Neutrophil (primary cell): ENCODE results near the gene COL17A1.

ENCODE experiments used
- H3K27ac ChIP-seq: fragments of 200-600 bp; sonication (generic); 2 replicates; pipeline ENCODE4 v1.5.1; 2016; ENCODE audit warnings: mild to moderate bottlenecking, moderate library complexity
- H3K27me3 ChIP-seq: fragments of 200-600 bp; sonication (generic); 2 replicates; pipeline ENCODE4 v1.6.0; 2016; ENCODE audit warnings: mild to moderate bottlenecking
- H3K36me3 ChIP-seq: fragments of 200-600 bp; sonication (generic); 2 replicates; pipeline ENCODE4 v1.5.1; 2017
- H3K4me1 ChIP-seq, 2 experiments: fragments of 200-600 bp in 1 of 2; sonication (generic) in 1 of 2; 1 replicate in 1 of 2; 2 replicates in 1 of 2; pipeline versions ENCODE4 v1.5.1 to v1.6.1; 2013 to 2016; ENCODE audit warnings: low read depth in 1 of 2, low read length in 1 of 2, mild to moderate bottlenecking in 1 of 2, moderate library complexity in 1 of 2; ENCODE audit not compliant: control insufficient read depth in 1 of 2, insufficient read depth in 1 of 2
- H3K4me3 ChIP-seq, 2 experiments: fragments of 200-600 bp in 1 of 2; sonication (generic) in 1 of 2; 1 replicate in 1 of 2; 2 replicates in 1 of 2; pipeline ENCODE4 v1.5.1; 2013 to 2016; ENCODE audit warnings: low read depth in 1 of 2, low read length in 1 of 2, mild to moderate bottlenecking in 1 of 2, moderate library complexity in 1 of 2
- H3K9me3 ChIP-seq: fragments of 200-600 bp; sonication (generic); 2 replicates; pipeline ENCODE4 v1.5.1; 2016
- TF ChIP-seq, protein P1 (sequence below): fragments of 200-600 bp; sonication (generic); IDR thresholded peaks from 2 replicates; pipeline ENCODE4 v1.5.1; 2016; ENCODE audit warnings: antibody characterized with exemption

The COL17A1 gene

GRCh38 chr10:104065748-104066147 is 19.9 kb downstream of the COL17A1 start:
- H3K27ac ChIP-seq: no peak overlapping the region
- TF ChIP-seq, protein P1, sequence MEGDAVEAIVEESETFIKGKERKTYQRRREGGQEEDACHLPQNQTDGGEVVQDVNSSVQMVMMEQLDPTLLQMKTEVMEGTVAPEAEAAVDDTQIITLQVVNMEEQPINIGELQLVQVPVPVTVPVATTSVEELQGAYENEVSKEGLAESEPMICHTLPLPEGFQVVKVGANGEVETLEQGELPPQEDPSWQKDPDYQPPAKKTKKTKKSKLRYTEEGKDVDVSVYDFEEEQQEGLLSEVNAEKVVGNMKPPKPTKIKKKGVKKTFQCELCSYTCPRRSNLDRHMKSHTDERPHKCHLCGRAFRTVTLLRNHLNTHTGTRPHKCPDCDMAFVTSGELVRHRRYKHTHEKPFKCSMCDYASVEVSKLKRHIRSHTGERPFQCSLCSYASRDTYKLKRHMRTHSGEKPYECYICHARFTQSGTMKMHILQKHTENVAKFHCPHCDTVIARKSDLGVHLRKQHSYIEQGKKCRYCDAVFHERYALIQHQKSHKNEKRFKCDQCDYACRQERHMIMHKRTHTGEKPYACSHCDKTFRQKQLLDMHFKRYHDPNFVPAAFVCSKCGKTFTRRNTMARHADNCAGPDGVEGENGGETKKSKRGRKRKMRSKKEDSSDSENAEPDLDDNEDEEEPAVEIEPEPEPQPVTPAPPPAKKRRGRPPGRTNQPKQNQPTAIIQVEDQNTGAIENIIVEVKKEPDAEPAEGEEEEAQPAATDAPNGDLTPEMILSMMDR: no peak
- H3K36me3 ChIP-seq: no peaks in the 10 kb centered on the region
- no peaks in the 10 kb centered on the region for H3K27me3 ChIP-seq
- H3K4me1 ChIP-seq: no peaks in the 10 kb centered on the region
- H3K4me3 ChIP-seq: no peak overlapping the region
- H3K9me3 ChIP-seq: no peaks in the 10 kb centered on the region

DNA sequence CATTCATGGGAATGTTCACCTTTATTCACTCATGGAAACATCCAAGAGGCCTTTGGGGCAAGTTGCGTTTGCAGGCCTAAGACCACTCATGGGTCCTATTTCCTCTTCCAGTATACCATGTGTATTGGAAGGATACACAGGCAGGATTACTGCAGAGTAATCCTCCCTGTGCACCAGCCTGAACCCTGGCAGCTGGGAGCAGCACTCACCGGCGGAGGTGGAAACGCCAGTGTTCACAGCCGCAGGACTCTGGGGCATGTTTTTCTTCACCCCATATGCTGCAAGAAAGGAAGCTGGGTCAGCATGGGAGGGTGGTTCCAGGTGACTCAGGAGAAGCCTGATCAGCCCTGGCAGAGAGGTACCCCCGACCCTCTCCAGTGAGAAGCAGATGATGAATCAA is 24.5 kb downstream of the COL17A1 start:
- Histone ChIP-seq H3K27ac (no peak overlapping the region), H3K27me3 (no peaks in the 10 kb centered on the region), H3K4me3 (no peak overlapping the region), H3K36me3 (no peaks in the 10 kb centered on the region), H3K4me1 (peaks cover 6 to 13% of the 10 kb centered on the region in 2 experiments), H3K9me3 (no peaks in the 10 kb centered on the region)
- TF ChIP-seq, protein P1: no peak

- TF ChIP-seq, protein P1: no peak
- no peak overlapping the region for H3K27ac ChIP-seq
- H3K27me3 ChIP-seq: no peaks in the 10 kb centered on the region
- H3K9me3 ChIP-seq: no peaks in the 10 kb centered on the region
- peaks cover 6 to 13% of the 10 kb centered on the region in 2 experiments for H3K4me1 ChIP-seq
- H3K4me3 ChIP-seq: no peak overlapping the region
- no peaks in the 10 kb centered on the region for H3K36me3 ChIP-seq
These were observed 26.3 kb downstream of the COL17A1 start for GRCh38 chr10:104059364-104059763.

DNA sequence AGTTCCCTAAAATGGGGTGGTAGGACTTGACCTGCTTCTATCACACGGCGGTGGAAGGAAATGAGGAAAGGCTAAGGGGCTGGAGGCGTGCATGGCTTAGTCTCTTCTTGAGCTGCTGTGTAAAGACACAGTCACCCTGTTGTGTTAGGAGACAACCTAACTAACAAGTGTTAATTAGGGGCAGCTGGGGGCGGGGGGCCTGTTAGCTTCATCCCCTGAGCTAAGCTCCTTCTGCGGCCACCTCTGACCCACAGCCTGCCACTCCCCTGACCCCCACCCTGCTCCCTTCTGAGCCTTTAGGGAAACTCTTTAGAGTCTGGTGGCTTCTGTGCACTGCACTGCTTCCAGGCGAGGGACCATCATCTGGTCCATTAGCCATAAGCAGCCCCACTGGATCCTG is 28.0 kb downstream of the COL17A1 start:
- H3K36me3 ChIP-seq: no peaks in the 10 kb centered on the region
- peaks cover 6 to 13% of the 10 kb centered on the region in 2 experiments for H3K4me1 ChIP-seq
- no peak overlapping the region for H3K27ac ChIP-seq
- H3K9me3 ChIP-seq: no peaks in the 10 kb centered on the region
- TF ChIP-seq, protein P1: no peak
- no peaks in the 10 kb centered on the region for H3K27me3 ChIP-seq
- no peak overlapping the region for H3K4me3 ChIP-seq

- TF ChIP-seq, protein P1: no peak
- H3K36me3 ChIP-seq: no peaks in the 10 kb centered on the region
These were observed 28.9 kb downstream of the COL17A1 start for GRCh38 chr10:104056619-104057273.

More at GRCh38 chr10:104056619-104057273, 28.9 kb downstream of the COL17A1 start:
- Histone ChIP-seq H3K4me3 (no peak overlapping the region), H3K27ac (no peak overlapping the region), H3K9me3 (no peaks in the 10 kb centered on the region), H3K27me3 (no peaks in the 10 kb centered on the region), H3K4me1 (peaks cover 6 to 13% of the 10 kb centered on the region in 2 experiments)
